ENCODE results near the gene ZNF845.
"Not testable (repeated sequence)": the region's sequence is repeated elsewhere in the genome, so short reads cannot be mapped to it uniquely, and the experiment has no call there.

The ZNF845 gene

GRCh38 chr19:53333463-53334449 lies at the start of gene ZNF845:
Gene ZNF845, plus strand, starts transcription at chr19:53333749. Its CDS starts 7,559 bp downstream, at chr19:53341308.
- FAIRE-seq (peak; percentile 92), DNase-seq (ENCODE audit: insufficient read length, low spot score) (peak; percentile 87)

DNA sequence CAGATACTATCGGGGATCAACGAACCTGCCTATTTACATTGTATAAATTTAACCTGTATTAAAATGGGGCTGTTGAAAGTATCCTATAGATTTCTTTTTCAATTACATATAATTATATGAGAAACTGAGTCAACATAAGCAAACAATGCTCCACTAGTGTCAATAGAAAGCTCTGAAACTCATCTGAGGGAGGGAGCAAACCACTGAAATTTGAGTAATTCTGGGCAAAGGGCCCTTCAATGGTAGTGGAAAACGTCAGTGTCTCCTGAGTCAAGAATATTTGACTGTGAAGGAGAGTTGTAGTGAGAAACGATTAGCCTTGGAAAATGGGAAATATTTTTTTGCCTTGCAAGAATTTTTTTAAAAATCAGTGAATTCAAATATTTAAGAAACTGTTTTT lies 48.5 kb upstream of the ZNF845 start:
- DNase-seq (ENCODE audit: insufficient read length, low spot score) = no peak
- FAIRE-seq = no peak

GRCh38 chr19:53290758-53291549 lies 42.6 kb upstream of the ZNF845 start:
- DNase-seq (ENCODE audit: insufficient read length, low spot score) (no peak), FAIRE-seq (no peak)

GRCh38 chr19:53294786-53295441 lies 38.6 kb upstream of the ZNF845 start:
- FAIRE-seq (no peak), DNase-seq (ENCODE audit: insufficient read length, low spot score) (no peak)

DNA sequence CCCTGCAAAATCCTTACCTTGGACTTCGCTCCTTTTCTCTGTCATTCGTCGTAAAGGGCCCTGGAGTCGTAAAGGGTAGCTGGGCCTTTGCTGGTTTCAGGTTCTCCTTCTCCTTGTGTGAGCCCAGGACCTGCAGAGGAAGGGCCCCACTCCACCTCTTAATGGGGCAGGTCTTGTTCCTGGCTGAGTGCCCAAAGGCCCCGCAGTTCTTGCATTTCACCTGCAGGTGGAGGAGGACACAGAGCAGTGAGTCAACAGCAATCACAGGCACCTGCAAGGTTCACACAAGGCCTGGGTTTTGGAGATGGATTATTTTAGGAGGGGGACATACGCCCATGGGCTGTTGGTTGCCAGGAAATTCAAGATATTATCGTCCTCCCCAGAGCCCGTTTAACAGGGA lies 32.2 kb upstream of the ZNF845 start:
- FAIRE-seq = not testable (repeated sequence)

DNA sequence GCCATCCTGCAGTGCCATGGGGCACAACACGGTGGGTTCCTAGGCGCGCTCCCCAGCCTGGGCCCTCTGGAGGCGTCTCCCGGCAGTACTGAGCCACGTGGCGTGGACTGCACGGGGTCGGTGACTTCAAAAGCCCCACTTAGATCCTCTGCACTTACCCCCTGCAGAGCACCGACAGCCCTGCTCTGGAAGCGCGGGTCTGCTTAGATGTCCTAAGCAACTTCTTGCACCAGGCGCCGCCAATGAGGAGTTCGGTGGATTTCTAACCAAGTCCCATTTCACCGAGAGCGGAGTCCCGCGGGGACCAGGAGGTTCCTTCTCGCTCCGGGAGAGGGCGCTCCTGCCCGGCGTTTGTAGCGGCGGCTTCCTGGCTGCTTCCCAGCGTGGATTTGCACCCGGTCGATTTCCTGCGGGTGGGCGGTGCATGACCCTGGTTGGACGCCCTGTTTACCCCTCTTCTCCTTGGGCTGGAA lies 25.2 kb upstream of the ZNF845 start:
- DNase-seq (ENCODE audit: insufficient read length, low spot score) = peak; percentile 9
- no peak for FAIRE-seq

More for the DNA sequence above, 32.2 kb upstream of the ZNF845 start:
- not testable (repeated sequence) for DNase-seq (ENCODE audit: insufficient read length, low spot score)

DNA sequence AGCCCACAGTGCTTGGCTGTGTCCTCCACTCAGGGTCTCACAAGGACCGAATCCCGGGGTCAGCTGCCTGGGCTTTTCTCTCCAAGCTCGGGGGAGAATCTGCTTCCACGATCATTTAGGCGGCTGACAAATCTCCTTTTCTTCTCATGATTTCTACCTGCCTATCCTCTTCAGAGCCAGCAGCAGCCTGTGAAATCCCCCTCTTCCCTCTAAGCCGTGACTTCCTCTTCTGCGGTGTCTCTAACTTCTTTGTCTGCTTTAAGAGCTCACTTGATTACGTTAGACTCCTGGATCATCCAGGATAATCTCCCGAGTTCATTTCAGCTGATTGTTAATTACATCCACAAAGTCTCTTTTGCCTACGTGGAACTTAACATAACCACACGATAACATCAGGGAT lies 22.5 kb upstream of the ZNF845 start:
- DNase-seq (ENCODE audit: insufficient read length, low spot score) = no peak
- FAIRE-seq = no peak

DNA sequence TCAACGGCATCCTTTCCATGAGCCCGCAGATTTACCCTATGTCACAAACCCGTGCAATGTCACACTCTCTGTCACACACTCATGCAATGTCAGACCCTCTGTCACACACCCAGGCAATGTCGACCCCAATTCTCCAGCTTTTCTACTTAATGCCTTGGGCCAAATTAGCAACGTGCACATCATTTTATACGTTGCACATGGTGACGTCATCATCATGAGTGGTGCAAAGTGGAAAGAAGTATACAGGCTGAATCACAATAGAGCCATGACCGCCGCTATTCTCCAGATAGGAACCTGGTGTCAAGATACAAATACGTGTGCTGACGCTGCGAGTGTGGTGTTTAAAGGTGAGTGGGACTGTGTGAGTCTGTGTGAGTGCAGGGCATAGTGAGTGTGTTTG lies 21.7 kb upstream of the ZNF845 start:
- no peak for FAIRE-seq
- no peak for DNase-seq (ENCODE audit: insufficient read length, low spot score)

DNA sequence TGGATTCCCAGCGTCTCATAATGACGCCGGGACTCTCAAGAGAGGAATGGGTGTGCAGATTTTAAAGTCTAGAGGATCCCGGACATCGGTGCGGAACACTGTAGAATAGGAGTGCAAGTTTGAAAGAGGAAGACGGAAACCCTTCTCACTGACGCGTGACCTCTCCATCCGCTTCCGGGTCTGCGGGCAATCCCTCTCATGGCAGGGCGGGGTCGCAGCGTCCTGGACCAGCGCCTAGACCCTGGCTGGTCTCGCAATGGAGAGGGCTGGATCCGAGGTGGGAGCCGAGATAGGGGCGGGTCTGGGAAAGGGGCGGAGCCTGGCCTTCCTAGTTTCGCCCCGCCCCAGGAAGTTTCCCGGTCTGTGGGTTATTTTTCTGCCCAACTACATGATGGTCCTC lies 4.6 kb upstream of the ZNF845 start:
- no peak for FAIRE-seq
- no peak for DNase-seq (ENCODE audit: insufficient read length, low spot score)

- no peak for FAIRE-seq
- DNase-seq (ENCODE audit: insufficient read length, low spot score) = no peak
Measured at GRCh38 chr19:53332484-53332883, 1.1 kb upstream of the ZNF845 start.

DNA sequence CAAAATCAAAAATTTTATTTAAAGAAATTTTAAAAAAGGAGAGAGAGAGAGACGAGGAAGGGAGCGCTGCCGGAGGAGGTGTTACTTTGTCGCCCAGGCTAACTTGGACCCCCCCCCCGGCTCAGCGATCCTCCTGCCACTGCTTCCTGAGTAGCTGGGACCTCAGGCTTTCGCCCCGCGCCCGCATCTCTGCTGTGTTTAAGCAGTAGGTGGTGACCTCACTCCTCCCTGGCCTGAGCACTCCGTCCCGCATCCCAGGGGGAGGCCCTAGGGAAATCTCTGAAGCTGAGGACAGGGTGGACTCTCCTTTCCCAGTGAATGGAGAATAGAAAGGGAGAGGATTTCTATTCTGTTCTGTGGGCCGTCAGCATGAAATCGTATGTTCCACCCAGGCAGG lies 485 bp upstream of the ZNF845 start:
- FAIRE-seq (peak; percentile 58), DNase-seq (ENCODE audit: insufficient read length, low spot score) (peak; percentile 8)

GRCh38 chr19:53344403-53344802 lies 10.9 kb downstream of the ZNF845 start:
- FAIRE-seq; DNase-seq (ENCODE audit: insufficient read length, low spot score): not testable (repeated sequence)

DNA sequence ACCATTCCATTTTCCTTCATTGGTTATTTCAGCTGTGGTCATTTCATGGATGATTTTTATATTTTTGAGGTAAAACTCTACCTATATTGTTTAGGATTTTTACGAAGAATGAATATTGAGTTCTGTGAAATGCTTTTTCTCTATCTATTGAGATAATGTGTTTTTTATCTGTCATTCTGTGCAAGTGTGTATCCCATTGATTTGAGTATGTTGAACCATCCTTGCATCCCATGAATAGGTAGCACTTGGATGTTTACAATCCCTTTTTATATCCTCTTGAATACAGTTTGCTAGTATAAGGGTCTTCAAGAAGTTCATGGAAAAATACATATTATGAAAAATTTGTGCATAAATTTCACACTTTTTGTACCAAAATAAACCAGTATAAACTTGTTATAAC lies 22.2 kb downstream of the ZNF845 start:
- FAIRE-seq (no peak), DNase-seq (ENCODE audit: insufficient read length, low spot score) (no peak)

GRCh38 chr19:53357821-53358581 lies 24.5 kb downstream of the ZNF845 start:
- FAIRE-seq (no peak), DNase-seq (ENCODE audit: insufficient read length, low spot score) (no peak)

GRCh38 chr19:53360056-53360455 lies 26.5 kb downstream of the ZNF845 start:
- DNase-seq (ENCODE audit: insufficient read length, low spot score); FAIRE-seq: not testable (repeated sequence)

GRCh38 chr19:53365134-53365898 lies 31.8 kb downstream of the ZNF845 start, which contains the start of gene ZNF525:
Gene ZNF525, plus strand, starts transcription at chr19:53365705. Its CDS starts 6,577 bp downstream, at chr19:53372282.
- no peak for FAIRE-seq
- peak; percentile 84 for DNase-seq (ENCODE audit: insufficient read length, low spot score)

DNA sequence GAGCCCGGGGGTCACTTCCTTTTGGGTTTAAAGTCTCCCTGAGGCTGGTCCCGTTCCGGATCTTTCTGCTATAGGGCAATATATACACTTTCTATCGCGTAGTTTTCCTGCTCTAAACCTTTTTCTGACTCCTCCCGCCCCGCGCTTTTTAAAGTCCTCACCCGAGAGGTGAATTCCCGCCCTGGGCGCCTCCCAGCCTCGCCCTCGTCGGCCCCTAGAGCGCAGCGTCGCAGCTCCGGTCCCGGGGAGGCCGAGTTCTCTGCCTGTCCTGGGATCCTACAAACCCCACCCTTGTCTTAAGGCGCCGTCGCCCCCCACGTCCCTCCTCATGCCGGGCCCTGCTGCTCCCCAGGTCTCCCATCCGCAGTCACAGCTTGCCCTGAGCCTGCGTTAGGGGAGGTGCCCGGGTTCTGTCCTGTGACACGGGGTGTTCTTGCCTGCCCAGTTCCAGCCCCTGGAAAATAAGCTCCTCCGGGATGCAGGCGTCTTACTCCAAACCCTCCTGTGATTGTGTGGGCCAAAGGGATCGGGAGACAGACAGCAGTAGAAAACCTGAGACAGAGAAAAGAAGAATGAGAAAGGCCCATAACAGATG lies 32.4 kb downstream of the ZNF845 start:
- no peak for FAIRE-seq
- DNase-seq (ENCODE audit: insufficient read length, low spot score) = no peak

GRCh38 chr19:53372196-53372595 lies 38.6 kb downstream of the ZNF845 start:
- no peak for DNase-seq (ENCODE audit: insufficient read length, low spot score)
- FAIRE-seq = no peak

- FAIRE-seq (no peak), DNase-seq (ENCODE audit: insufficient read length, low spot score) (no peak)
Measured at GRCh38 chr19:53374288-53374687, 40.7 kb downstream of the ZNF845 start.

Measured in HTR-8/SVneo (cell line).